Measurements from ENCODE around the gene ZFR2. TPM values are rescaled to one million over a fixed set of nuclear protein-coding genes. Genes with fewer than 3 reads are reported as not detected.
"Not testable (repeated sequence)": the region's sequence is repeated elsewhere in the genome, so short reads cannot be mapped to it uniquely, and the experiment has no call there.

The ZFR2 gene
- total RNA-seq, 1 experiment from 2014 or later, result not detected

DNA sequence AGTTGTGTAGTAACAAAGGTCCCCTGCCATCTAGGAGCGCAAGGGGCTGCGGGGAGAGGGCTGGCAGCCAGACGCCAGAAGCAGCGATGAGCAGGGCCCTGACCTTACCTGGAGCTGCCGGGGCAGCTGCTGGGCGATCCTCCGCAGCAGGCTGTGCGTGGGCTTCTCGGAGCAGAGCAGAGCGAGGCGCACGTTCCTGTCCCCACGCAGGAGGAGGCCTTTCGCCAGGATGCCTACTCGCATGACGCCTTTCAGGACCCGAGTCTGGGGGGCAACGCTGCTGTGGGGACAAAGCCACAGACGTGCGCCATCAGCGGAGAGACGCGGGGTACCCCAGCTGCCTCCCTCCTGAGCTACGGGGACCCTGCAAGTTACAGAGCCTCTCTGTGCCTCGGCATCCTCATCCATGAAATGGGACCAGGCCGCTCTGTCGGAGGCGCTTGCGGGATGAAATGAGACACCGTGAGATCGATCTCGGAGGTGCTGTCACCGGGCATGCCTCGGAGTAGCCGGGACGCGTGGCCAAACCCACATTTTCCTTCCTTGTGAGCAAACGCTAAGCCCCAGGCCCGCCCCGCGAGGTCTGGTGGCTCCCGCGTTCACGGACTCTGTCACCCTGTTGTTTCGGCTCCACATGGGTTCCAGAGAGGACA is 52.1 kb downstream of the ZFR2 start:
- DNase-seq (ENCODE audit: low spot score), result no peak

DNA sequence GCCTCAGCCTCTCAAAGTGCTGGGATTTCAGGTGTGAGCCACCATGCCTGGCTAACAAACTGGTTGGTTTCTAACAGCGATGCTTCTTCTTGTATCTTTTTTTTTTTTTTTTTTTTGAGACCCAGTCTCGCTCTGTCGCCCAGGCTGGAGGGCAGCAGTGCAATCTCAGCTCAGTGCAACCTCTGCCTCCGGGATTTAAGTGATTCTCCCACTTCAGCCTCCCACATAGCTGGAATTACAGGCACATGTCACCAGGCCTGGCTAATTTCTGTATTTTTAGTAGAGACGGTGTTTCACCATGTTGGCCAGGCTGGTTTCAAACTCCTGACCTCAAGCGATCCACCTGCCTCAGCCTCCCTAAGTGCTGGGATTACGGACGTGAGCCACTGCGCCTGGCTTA is 52.7 kb downstream of the ZFR2 start:
- not testable (repeated sequence) for DNase-seq (ENCODE audit: low spot score)

DNA sequence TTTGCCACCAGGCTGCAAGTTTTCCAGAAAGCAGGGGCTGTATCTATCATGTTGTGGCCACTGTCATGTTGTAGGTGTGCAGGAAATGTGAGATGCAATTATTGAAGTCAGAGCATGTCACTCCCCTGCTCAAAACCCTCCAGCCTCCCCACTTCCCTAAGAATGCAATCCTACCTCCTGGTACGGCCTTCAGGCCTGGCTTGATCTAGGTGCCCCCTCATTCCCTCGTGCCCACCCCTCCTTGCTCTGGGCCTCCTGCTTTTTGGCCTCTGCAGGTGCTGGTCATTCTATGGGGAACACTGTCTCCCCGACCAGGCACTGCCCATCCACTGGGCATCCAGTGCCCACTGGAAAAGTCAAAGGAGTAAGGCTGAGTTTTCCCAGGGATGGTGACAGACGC is 54.2 kb downstream of the ZFR2 start:
- DNase-seq (ENCODE audit: low spot score), result no peak

DNA sequence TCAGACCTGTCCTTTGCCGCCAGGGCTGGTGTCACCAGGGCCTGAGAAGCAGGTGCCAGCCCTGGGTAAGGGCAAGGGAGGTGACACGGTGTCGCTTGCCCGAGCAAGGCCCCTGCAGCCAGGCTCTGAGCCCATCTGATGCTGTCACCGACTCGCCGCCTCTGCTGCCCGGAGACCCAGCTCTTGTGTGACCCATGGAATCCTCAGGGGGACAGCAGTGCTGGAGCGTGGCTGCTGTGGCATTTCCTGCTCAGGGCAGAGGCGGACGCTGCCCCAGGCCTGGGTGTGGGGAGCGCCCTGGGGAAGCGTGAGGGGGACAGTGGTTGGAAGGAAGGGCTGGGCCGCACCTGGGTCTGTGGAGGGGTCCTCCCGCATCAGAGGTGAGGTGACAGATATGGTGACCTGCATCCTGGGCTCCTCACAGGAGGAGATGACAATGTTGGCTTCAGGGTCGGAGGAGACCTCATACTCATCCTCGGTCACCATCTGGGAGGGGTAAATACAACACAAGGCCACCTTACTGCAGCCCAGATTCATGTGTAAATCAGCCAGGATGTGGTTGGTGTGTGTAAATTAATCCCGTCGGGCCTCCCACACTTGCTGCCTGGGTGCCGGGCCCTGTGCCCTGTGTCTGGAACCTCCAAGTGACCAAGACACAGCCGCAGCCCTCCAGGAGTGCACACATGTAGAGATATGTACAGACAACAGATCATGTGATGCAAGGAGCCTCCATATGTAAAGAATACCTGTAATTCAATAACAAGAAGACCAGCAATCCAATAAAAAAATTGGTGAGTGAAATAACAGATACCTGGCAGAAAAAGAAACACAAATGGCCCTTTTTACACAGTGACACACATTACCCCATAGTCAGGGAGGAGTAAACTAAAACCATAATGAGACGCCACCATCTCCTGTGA is 55.1 kb downstream of the ZFR2 start:
- DNase-seq (ENCODE audit: low spot score), result no peak

DNA sequence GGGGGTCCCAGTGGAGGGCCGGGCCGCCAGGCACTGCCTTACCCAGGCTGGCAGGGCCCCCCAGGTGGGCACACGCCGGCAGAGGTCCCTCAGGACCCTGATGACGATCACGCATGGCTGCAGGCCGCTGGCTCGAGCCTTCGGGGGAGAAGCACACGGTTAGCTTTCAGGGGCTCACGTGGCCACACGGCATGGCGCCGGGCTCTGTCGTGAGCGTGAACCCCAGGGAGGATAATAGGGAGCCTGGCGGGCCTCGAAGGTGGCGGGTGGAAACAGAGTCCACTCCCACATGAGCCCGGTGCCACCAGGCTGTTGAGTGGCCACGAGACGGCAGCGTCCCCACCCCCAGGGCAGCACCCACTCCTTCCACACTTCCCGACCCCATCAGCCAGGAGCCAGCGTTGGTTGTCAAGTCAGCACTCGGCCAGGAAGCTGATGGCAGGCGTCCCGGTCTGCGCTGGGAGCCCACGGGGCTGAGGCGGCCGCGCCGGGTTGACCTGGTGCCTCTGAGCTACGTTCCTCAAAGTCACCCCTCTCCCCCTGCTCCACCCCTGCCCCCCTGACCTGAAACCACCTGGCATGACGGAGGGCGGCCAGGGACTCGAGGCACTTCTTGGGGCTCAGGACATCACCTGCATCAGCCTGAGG is 58.0 kb downstream of the ZFR2 start:
- no peak for DNase-seq (ENCODE audit: low spot score)

DNA sequence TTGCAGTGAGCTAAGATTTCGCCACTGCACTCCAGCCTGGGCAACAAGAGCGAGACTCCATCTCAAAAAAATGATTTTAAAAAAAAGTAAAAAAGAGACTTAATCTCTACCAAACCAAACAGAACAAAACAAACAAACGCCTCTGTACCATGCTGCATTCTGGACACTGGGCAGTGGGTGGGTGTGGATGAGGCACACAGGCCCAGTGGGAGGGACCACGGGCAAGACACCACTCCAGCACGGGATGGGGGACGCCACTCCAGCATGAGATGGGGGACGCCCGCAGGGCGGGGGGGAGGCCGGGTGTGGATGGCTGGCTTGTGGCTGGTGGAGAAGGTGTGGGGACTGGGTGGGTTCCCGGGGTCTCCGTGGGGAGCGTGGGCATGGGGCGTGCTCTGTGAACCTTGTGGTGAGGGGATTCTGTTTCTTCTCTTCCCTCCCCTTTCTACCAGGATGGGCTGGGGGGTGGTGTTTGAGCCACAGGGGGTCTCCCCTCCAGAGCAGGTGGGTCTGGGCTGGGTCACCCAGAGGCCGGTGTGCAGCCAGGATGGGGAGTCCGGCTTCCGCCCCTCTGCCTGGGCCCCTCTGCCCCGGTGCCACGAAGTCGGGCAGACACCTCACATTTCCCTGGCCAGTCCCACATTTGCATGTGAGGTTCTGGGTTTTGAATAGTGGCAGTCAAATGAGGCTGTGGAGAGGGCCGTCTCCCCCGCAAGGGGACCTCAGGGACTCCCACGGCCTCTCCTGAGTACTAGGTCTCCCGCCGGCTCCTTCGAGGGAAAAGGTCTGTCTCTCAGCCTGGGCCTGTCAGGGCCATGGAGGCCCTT is 58.7 kb downstream of the ZFR2 start:
- no peak for DNase-seq (ENCODE audit: low spot score)

DNA sequence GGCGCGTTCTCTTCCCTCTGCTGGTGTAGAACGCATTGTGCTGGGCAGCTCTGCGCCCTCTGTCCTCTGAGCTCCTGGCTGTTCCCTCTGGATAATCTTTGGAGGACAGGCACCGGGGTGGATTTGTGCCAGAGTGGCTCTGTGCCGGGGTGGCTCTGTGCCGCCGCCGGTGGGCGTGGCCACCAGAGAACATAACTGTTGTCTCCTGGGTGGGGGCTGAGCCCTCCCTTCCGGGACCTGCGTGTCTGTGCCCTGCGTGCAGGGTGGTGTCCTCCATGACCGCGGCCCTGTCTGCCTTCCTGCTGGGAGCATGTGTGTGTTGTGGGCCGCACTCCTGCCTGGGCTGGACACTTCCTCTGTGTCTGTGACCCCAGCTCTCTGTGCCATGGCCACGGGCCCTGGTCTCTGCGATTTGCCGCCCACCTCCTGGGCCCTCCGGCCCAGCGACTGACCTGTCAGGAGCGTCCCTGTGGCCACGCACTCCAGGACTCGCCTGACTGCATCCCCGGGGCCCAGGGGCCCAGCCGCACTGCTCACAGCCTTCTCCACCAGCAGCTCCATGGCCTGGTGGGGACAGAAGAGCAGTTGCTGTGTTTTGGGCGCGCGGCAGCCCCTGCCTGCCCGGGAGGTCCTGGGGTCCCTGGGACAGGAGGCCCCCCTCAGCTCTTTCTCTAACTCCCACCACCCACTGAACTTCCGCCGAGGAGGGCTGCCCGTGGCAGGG is 60.3 kb downstream of the ZFR2 start:
- DNase-seq (ENCODE audit: low spot score), result no peak

DNA sequence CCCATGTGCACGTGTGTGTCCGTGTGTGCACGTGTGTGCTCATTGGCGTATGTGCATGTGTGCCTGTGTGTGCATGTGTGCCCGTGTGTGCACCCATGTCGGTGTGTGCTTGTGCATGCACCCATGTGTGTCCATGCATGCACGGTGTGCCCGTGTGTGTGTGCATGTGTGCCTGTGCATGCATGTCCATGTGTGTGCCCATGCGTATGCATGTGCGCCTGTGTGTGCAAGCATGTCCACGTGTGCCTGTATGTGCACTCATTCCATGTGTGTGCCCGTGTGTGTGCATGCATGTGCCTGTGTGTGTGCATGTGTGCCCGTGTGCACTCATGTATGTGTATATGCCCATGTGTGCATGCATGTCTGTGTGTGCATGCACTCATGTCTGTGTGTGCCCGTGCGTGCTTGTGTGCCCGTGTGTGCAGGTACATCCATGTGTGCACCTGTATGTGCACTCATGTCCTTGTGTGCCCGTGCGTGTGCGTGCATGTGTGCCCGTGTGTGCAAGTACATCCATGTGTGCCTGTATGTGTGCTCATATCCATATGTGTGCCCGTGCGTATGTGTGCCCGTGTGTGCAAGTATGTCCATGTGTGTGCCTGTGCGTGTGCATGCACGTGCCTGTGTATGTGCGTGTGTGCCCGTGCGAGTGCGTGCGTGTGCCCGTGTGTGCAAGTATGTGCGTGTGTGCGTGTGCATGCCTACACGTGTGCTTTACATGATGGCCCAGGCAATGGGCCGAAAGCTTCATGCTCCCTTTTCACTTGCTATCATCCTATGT is 61.1 kb downstream of the ZFR2 start:
- no peak for DNase-seq (ENCODE audit: low spot score)

DNA sequence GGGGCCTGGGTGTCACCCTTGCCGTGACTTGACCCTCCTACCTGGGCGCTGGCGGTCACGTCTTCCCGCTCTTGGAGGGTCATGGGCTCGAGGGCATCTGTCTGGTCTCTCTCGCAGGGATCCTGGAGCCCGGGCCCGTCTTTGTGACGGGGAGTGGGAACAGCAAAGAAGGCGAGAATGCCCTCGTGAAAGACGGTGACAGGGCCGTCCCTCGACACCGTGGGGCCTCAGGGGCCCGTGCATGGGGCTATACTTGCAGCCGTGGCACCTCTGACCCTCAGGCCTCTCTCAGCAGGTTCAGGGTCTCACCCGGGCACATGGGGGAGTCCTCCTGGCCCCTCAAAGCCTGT is 61.7 kb downstream of the ZFR2 start:
- DNase-seq (ENCODE audit: low spot score), result no peak

DNA sequence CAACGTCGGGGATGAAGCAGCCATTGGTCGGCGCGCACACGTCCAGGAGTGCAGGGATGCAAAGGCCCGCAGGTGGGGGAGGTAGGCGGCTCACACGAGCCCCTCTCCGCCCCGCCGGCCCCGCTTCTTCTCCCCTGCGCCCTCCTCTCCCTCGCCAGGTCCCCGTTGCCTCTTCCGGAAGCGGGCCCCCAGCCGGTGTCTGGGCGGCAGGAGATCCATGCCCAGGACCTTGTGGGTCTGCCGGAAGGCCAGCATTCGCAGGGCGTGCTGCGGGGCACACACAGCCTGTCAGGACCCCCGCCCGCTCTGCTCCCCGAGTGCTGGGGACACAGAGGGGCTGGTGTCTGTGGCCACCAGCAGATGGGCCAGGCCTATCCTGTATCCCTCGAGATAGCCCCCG is 63.0 kb downstream of the ZFR2 start:
- DNase-seq (ENCODE audit: low spot score), result no peak

DNA sequence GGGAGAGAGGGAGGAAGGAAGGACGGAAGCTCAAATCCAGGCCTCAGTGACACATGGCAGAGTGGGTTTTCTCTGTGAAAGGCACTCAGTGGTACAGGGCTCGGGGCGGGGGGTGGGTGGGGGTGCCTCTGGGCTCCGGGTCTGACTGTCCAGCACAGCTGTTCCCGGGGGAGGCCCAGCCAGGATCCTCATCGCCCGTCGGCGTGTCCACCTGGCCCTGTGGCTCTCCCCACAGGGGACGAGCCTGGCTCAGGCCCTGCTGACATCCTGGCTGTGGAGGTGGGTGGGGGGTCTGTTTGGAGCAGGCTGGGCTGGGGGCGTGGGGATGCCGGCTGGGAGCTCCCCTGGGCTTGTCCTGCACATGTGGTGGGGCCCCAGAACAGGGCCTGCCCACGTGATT is 64.4 kb downstream of the ZFR2 start:
- DNase-seq (ENCODE audit: low spot score), result no peak

DNA sequence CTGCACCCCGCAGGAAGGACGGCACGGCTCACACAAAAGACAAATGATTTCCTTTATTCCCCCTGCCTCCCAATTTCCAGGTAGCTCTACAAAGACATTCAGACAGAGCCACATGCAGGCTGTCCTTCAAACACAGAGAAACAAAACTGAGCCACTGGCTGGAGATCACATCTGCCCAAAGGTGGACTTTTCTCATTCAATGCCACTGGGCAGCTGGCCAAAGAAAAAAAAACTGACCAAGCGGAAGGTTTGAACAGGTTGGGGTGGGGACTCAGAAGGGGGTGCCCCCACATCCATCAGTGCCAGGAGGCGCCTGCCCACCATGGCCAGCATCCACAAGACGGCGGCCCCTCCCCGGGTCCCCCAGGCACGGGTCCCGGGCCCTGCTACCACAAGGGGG is 64.9 kb downstream of the ZFR2 start:
- no peak for DNase-seq (ENCODE audit: low spot score)

DNA sequence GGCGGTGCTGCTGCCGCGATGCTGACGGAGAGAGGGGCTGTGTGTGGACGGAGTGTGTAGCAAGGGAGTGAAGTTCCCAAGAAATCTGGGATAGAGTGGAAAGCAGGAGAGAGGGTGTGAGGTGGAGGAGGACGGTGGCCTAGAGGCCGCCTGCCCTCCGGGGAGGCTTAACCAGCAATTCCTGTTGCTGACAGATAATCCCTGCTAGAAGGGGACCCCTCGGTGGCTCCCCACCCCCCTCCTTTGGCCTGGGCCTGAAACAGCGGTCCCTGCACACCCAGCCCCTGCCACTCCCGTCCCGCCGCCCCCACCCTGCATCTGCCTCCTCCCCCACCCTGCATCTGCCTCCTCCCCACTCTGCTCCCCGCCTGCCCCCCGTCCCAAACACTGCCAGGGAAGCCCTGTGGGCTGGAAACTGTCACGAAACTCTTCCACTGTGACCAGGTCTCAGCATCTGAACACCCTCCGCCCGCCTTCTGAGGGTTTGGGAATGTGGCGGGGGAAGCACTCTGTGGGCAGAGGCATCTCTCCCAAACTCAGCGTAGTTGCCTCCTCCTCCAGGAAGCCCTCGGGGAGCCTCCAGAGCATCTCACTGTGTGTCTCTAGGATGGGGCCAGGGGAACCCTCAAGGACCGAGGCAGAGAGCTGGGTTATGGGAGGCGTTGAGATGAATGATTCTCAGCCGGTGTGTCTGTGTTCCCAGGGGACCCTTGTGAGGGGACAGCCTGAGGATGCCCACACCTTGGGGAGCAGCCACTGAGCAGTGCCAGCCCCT is 65.5 kb downstream of the ZFR2 start:
- no peak for DNase-seq (ENCODE audit: low spot score)

DNA sequence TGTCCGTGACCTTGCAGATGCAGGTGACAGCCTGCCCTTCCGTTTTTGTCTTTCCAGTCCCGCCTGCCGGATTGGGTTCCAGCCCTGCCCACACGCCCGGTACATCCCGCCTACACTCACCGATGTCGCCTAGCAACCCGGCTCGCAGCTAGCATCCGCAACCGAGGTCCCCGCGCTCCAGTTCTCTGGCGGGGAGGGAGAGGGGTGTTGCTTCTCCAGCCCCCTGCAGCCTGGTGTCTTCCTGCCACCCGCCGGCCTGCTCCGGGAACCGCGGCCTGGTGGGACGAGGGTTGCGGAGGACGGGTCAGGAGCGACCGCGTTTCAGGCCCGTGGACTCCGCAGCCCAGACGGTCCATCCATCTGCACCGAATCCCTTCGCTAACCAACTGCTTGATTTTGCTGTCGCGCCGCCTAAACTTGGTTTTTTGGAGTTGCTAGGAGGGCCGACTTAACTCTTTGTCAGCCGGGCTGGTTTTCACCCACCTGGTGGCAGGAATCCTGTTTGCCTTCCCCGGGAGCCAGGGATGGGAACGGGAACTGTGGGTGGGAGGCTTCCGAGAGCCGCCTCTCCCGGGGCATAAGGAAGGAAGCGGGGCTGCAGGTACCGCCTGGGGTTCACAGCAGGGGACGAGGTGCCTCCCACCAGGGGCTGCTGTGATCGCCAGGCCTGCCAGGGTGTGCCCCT is 67.3 kb downstream of the ZFR2 start:
- no peak for DNase-seq (ENCODE audit: low spot score)

DNA sequence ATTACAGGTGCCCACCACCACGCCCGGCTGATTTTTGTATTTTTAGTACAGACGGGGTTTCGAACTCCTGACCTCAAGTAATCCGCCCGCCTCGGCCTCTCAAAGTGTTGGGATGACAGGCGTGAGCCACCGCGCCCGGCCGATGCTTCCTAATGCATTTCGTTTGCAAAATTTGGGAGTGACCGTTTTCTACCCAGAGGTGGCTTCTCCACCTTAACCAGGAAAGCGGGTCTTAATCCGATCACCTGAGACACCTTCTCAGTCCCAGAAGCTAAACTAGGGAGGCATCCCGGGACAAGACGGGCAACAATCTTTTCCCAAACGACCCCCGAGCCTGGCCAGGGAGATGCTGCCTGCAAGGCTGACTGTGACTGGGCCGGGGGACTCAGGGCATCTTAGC is 67.8 kb downstream of the ZFR2 start:
- DNase-seq (ENCODE audit: low spot score), result no peak

DNA sequence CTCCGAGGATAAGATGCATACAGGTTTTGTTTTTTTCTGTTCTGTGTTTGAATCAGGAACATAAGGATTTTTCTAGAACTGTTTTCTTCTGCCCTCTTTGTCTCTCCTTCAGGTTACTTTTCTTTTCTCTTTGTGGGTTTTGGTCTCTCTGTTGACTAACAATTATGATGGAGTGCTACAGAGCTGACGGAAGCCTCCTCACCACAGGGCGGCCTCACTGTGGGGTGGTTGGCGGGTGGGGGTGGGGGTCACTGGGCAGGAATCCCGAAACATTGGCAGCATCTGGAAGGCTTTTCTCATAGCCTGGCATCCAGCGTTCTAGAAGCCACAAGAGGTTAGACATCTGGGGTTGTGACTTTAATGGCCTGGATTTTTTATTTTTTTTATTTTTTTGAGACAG is 70.7 kb downstream of the ZFR2 start:
- no peak for DNase-seq (ENCODE audit: low spot score)

DNA sequence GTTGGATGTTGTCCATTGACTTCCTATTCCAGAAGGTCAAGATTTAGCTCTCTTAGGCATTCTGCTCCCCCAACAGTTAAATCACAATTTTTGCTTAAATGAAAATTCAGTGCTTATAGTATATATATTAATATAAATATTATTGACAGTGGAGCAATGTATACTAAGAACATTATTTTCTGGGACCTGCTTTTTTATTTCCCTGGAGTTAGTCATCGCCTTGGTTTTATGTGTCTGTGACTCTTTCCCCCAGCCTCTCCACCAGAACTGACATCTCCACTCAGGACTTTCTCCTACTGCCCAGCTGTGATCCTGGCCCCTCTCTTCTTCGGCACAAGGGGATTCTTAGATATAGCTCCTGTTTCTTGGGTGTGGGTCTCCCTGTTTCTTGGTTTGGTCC is 72.5 kb downstream of the ZFR2 start:
- DNase-seq (ENCODE audit: low spot score), result no peak

DNA sequence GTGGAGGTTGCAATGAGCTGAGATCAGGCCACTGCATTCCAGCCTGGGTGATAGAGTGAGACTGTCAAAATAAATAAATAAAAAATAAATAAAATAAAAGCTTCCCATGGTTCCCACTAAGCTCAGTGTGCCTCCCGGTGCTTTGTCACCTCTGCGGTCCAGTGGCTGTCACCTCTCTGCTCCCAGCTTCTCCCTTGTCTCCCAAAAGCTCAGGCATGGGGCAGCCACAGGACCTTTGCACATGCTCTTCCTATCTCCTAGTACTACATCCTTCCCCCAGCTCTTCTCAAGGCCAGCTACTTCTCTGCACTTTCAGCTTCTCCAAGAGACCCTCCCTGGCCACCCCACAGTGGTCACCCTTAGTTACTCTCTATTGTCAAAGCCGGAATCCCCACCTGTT is 75.0 kb downstream of the ZFR2 start:
- no peak for DNase-seq (ENCODE audit: low spot score)

DNA sequence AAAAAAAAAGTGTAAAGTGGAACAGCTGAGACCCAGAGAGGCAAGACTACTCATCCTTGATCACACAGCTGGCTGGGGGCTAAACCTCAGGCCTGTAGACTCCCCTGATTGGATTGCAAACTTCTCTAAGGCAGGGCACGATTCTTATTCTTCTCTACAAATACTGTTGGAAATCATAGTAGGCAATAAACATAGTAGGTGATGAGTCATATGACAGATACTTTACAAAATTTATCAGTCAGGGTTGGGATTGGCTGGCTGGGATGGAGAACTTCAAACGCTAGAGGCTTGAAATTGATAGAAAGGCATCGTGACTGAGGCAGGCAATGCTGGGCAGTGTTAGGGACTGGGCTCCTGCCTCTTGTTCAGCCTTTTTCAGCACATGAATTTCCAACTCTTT is 76.7 kb downstream of the ZFR2 start:
- DNase-seq (ENCODE audit: low spot score), result no peak
